Measurements from ENCODE around the gene OR7G3.

- TF ChIP-seq CREB1 (CRISPR knock-in tag; IDR thresholded peaks at IDR 0.05) (no peak), ZNF671 (CRISPR knock-in tag; IDR thresholded peaks at IDR 0.05) (no peak), ARID4B (CRISPR knock-in tag; IDR thresholded peaks at IDR 0.05; ENCODE audit: borderline replicate concordance) (no peak), CTCF (IDR thresholded peaks at IDR 0.05) (no peak), E2F4 (CRISPR knock-in tag; IDR thresholded peaks at IDR 0.05; ENCODE audit: borderline replicate concordance, low read depth) (no peak), STAT6 (CRISPR knock-in tag; conservative IDR thresholded peaks at IDR 0.05; ENCODE audit: low read depth) (no peak), MXD4 (CRISPR knock-in tag; IDR thresholded peaks at IDR 0.05; ENCODE audit: borderline replicate concordance) (no peak), TEAD4 (CRISPR knock-in tag; IDR thresholded peaks at IDR 0.05) (no peak)
Measured at GRCh38 chr19:9130965-9131364, 4.2 kb upstream of the OR7G3 start.

Data from WTC11 (cell line).